22Rv1 (cell line): ENCODE data around the gene IMPG1.

Source experiments
- ZFX ChIP-seq: fragments of 450-650 bp; IDR thresholded peaks from 2 replicates; pipeline ENCODE4 v1.6.1; 2017; ENCODE audit warnings: antibody characterized with exemption, borderline replicate concordance
- TF ChIP-seq, protein P1 (sequence below): fragments of 450-650 bp; IDR thresholded peaks from 2 replicates; pipeline ENCODE4 v1.5.1; 2017; ENCODE audit warnings: mild to moderate bottlenecking

GRCh38 chr6:75968143-75968542, 104.3 kb downstream of the IMPG1 start:
- TF ChIP-seq, protein P1, sequence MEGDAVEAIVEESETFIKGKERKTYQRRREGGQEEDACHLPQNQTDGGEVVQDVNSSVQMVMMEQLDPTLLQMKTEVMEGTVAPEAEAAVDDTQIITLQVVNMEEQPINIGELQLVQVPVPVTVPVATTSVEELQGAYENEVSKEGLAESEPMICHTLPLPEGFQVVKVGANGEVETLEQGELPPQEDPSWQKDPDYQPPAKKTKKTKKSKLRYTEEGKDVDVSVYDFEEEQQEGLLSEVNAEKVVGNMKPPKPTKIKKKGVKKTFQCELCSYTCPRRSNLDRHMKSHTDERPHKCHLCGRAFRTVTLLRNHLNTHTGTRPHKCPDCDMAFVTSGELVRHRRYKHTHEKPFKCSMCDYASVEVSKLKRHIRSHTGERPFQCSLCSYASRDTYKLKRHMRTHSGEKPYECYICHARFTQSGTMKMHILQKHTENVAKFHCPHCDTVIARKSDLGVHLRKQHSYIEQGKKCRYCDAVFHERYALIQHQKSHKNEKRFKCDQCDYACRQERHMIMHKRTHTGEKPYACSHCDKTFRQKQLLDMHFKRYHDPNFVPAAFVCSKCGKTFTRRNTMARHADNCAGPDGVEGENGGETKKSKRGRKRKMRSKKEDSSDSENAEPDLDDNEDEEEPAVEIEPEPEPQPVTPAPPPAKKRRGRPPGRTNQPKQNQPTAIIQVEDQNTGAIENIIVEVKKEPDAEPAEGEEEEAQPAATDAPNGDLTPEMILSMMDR, result no peak
- no peak for TF ChIP-seq ZFX
